HEK293 (cell line): ENCODE results near the gene RNF149.

Experiments
- CTCF ChIA-PET: fragments of 350-600 bp; formaldehyde crosslinking; extraction: SDS; loops from one replicate; lab custom pipeline; 2021; ENCODE audit warnings: antibody characterized with exemption; lab: Yijun Ruan, JAX
- POLR2A ChIA-PET: fragments of 300-600 bp; formaldehyde crosslinking; extraction: SDS; loops from one replicate; lab custom pipeline; 2020; ENCODE audit warnings: antibody characterized with exemption, inconsistent platforms; lab: Yijun Ruan, JAX
- H3K27ac ChIP-seq: fragments of 200-500 bp; sonication (Bioruptor generic); 2 replicates; pipeline ENCODE4 v1.5.1; 2014; ENCODE audit warnings: low read depth, low read length, control low read depth, inconsistent platforms; ENCODE audit errors: extremely low read depth
- H3K36me3 ChIP-seq, 2 experiments: fragments of 200-500 bp in 1 of 2; sonication (Bioruptor generic) in 1 of 2; 1 replicate in 1 of 2; 2 replicates in 1 of 2; pipeline ENCODE4 v1.5.1; 2014 to 2017; ENCODE audit warnings: inconsistent platforms in 2 of 2, low read length in 2 of 2; ENCODE audit not compliant: control insufficient read depth in 2 of 2, insufficient read depth in 1 of 2
- H3K4me1 ChIP-seq: fragments of 200-500 bp; sonication (Bioruptor generic); 2 replicates; pipeline ENCODE4 v1.5.1; 2014; ENCODE audit warnings: mild to moderate bottlenecking, low read length, inconsistent platforms; ENCODE audit not compliant: control insufficient read depth, insufficient read depth
- H3K4me3 ChIP-seq: 2 replicates; pipeline ENCODE4 v1.5.1; 2011; ENCODE audit warnings: low read depth, mild to moderate bottlenecking, control low read depth, low read length, moderate library complexity
- H3K9me3 ChIP-seq: fragments of 200-500 bp; sonication (Bioruptor generic); 2 replicates; pipeline ENCODE4 v1.5.1; 2014; ENCODE audit warnings: low read depth, low read length, inconsistent platforms; ENCODE audit not compliant: control insufficient read depth, insufficient read depth
- HOXD13 ChIP-seq: sonication (generic); formaldehyde crosslinking; IDR thresholded peaks from 2 replicates; pipeline ENCODE4 v1.8.0; 2022; ENCODE audit warnings: missing genetic modification reagents, borderline replicate concordance
- KLF16 ChIP-seq: fragments of 450-650 bp; formaldehyde crosslinking; IDR thresholded peaks from 2 replicates; pipeline ENCODE4 v1.5.1; 2017; ENCODE audit warnings: missing biosample characterization, missing genetic modification characterization
- KLF7 ChIP-seq: fragments of 450-650 bp; formaldehyde crosslinking; IDR thresholded peaks from 2 replicates; pipeline ENCODE4 v1.5.1; 2016; ENCODE audit warnings: missing biosample characterization, missing genetic modification characterization, borderline replicate concordance
- SCRT2 ChIP-seq: fragments of 450-650 bp; formaldehyde crosslinking; IDR thresholded peaks from 2 replicates; pipeline ENCODE4 v1.5.1; 2016; ENCODE audit warnings: missing biosample characterization, missing genetic modification characterization
- SETDB1 ChIP-seq: IDR thresholded peaks from one replicate; pipeline ENCODE4 v1.6.1; 2017; ENCODE audit warnings: mild to moderate bottlenecking, low read length, moderate library complexity, mixed read lengths; ENCODE audit not compliant: insufficient read length
- TRIM28 ChIP-seq: IDR thresholded peaks from 2 replicates; pipeline ENCODE4 v1.6.1; 2011; ENCODE audit warnings: low read length, control low read depth, borderline replicate concordance
- ZBTB21 ChIP-seq: fragments of 450-650 bp; formaldehyde crosslinking; IDR thresholded peaks from 2 replicates; pipeline ENCODE4 v1.5.1; 2017; ENCODE audit warnings: missing biosample characterization, missing genetic modification characterization
- ZBTB7A ChIP-seq: fragments of 450-650 bp; formaldehyde crosslinking; IDR thresholded peaks from 2 replicates; pipeline ENCODE4 v1.5.1; 2016; ENCODE audit warnings: low read depth, missing biosample characterization, missing genetic modification characterization
- ZBTB8A ChIP-seq: fragments of 450-650 bp; formaldehyde crosslinking; IDR thresholded peaks from 2 replicates; pipeline ENCODE4 v1.5.1; 2016; ENCODE audit warnings: missing biosample characterization, missing genetic modification characterization
- ZIC2 ChIP-seq: fragments of 450-650 bp; formaldehyde crosslinking; IDR thresholded peaks from 2 replicates; pipeline ENCODE4 v1.5.1; 2016; ENCODE audit warnings: missing biosample characterization, missing genetic modification characterization
- ZNF10 ChIP-seq: fragments of 450-650 bp; formaldehyde crosslinking; IDR thresholded peaks from 2 replicates; pipeline ENCODE4 v1.5.1; 2017; ENCODE audit warnings: missing biosample characterization, missing genetic modification characterization
- ZNF138 ChIP-seq: fragments of 450-650 bp; formaldehyde crosslinking; IDR thresholded peaks from 2 replicates; pipeline ENCODE4 v1.5.1; 2016; ENCODE audit warnings: missing biosample characterization, missing genetic modification characterization, borderline replicate concordance
- ZNF155 ChIP-seq: fragments of 450-650 bp; formaldehyde crosslinking; IDR thresholded peaks from 2 replicates; pipeline ENCODE4 v1.5.1; 2016; ENCODE audit warnings: missing biosample characterization, missing genetic modification characterization
- ZNF239 ChIP-seq: fragments of 450-650 bp; formaldehyde crosslinking; IDR thresholded peaks from 2 replicates; pipeline ENCODE4 v1.5.1; 2016; ENCODE audit warnings: missing biosample characterization, missing genetic modification characterization
- ZNF248 ChIP-seq: fragments of 450-650 bp; formaldehyde crosslinking; IDR thresholded peaks from 2 replicates; pipeline ENCODE4 v1.5.1; 2017; ENCODE audit warnings: missing biosample characterization, missing genetic modification characterization
- ZNF324 ChIP-seq: fragments of 450-650 bp; formaldehyde crosslinking; IDR thresholded peaks from 2 replicates; pipeline ENCODE4 v1.5.1; 2016; ENCODE audit warnings: missing biosample characterization, missing genetic modification characterization
- ZNF391 ChIP-seq: fragments of 450-650 bp; formaldehyde crosslinking; IDR thresholded peaks from 2 replicates; pipeline ENCODE4 v1.5.1; 2016; ENCODE audit warnings: low read depth, missing biosample characterization, missing genetic modification characterization, borderline replicate concordance
- ZNF404 ChIP-seq: fragments of 450-650 bp; formaldehyde crosslinking; IDR thresholded peaks from 2 replicates; pipeline ENCODE4 v1.5.1; 2017; ENCODE audit warnings: missing biosample characterization, missing genetic modification characterization
- ZNF48 ChIP-seq: fragments of 450-650 bp; formaldehyde crosslinking; IDR thresholded peaks from 2 replicates; pipeline ENCODE4 v1.5.1; 2016; ENCODE audit warnings: missing biosample characterization, missing genetic modification characterization
- ZNF530 ChIP-seq: fragments of 450-650 bp; formaldehyde crosslinking; IDR thresholded peaks from 2 replicates; pipeline ENCODE4 v1.5.1; 2016; ENCODE audit warnings: low read depth, missing biosample characterization, missing genetic modification characterization
- ZNF571 ChIP-seq: fragments of 450-650 bp; formaldehyde crosslinking; IDR thresholded peaks from 2 replicates; pipeline ENCODE4 v1.5.0; 2017; ENCODE audit warnings: missing biosample characterization, missing genetic modification characterization
- ZNF626 ChIP-seq: fragments of 450-650 bp; sonication (Bioruptor Pico); formaldehyde crosslinking; IDR thresholded peaks from 2 replicates; pipeline ENCODE4 v1.5.1; 2018; ENCODE audit warnings: missing biosample characterization, missing genetic modification characterization, inconsistent platforms
- ZNF629 ChIP-seq: fragments of 450-650 bp; formaldehyde crosslinking; IDR thresholded peaks from 2 replicates; pipeline ENCODE4 v1.5.1; 2017; ENCODE audit warnings: missing biosample characterization, missing genetic modification characterization
- ZNF660 ChIP-seq: fragments of 450-650 bp; IDR thresholded peaks from 2 replicates; pipeline ENCODE4 v1.5.1; 2018; ENCODE audit warnings: missing biosample characterization, mild to moderate bottlenecking, missing genetic modification characterization
- ZNF768 ChIP-seq: fragments of 450-650 bp; formaldehyde crosslinking; IDR thresholded peaks from 2 replicates; pipeline ENCODE4 v1.5.1; 2018; ENCODE audit warnings: missing biosample characterization, mild to moderate bottlenecking, missing genetic modification characterization
- ZSCAN30 ChIP-seq: fragments of 450-650 bp; IDR thresholded peaks from 2 replicates; pipeline ENCODE4 v1.5.1; 2018; ENCODE audit warnings: missing biosample characterization, mild to moderate bottlenecking, missing genetic modification characterization, moderate library complexity
- TF ChIP-seq, protein P1 (sequence below): fragments of 450-650 bp; formaldehyde crosslinking; IDR thresholded peaks from 2 replicates; pipeline ENCODE4 v1.5.1; 2016; ENCODE audit warnings: missing biosample characterization, missing genetic modification characterization
- TF ChIP-seq, protein P2 (sequence below): fragments of 450-650 bp; formaldehyde crosslinking; IDR thresholded peaks from 2 replicates; pipeline ENCODE4 v1.5.1; 2016; ENCODE audit warnings: missing biosample characterization, missing genetic modification characterization
- TF ChIP-seq, protein P3 (sequence below): fragments of 450-650 bp; formaldehyde crosslinking; IDR thresholded peaks from 2 replicates; pipeline ENCODE4 v1.5.1; 2016; ENCODE audit warnings: missing biosample characterization, missing genetic modification characterization, borderline replicate concordance
- TF ChIP-seq, protein P4 (sequence below): fragments of 450-650 bp; formaldehyde crosslinking; IDR thresholded peaks from 2 replicates; pipeline ENCODE4 v1.5.1; 2016; ENCODE audit warnings: missing biosample characterization, missing genetic modification characterization, low read depth
- TF ChIP-seq, protein P5 (sequence below): fragments of 450-650 bp; formaldehyde crosslinking; IDR thresholded peaks from 2 replicates; pipeline ENCODE4 v1.5.1; 2016; ENCODE audit warnings: missing biosample characterization, missing genetic modification characterization

RNF149 gene

DNA sequence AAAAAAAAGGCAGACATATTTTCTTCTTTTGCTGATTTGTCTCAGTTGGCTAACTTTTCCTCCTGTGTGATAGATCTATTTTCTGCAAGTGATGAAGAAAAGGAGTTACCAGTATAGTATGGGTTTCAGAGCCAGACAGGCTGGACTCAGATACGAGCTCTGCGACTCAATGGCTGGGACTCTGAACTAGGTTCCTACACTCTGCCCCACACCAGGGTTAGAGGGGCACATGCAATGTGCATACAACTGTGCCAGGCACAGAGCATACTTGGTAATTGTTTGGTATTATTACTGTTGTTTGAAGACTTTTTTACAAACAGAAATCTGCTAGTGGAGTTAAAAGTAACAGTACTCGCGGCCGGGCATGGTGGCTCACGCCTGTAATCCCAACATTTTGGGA is 21.8 kb downstream of the RNF149 start (continued):
- TF ChIP-seq KLF7 (no peak), ZSCAN30 (tag by site-specific recombination) (no peak), ZNF248 (tag by site-specific recombination) (no peak), ZNF404 (no peak), ZNF629 (tag by site-specific recombination) (no peak), HOXD13 (CRISPR knock-in tag) (no peak), ZNF10 (no peak), ZNF239 (no peak), ZNF530 (tag by site-specific recombination) (no peak), ZBTB21 (no peak)
- TF ChIP-seq, protein P1, sequence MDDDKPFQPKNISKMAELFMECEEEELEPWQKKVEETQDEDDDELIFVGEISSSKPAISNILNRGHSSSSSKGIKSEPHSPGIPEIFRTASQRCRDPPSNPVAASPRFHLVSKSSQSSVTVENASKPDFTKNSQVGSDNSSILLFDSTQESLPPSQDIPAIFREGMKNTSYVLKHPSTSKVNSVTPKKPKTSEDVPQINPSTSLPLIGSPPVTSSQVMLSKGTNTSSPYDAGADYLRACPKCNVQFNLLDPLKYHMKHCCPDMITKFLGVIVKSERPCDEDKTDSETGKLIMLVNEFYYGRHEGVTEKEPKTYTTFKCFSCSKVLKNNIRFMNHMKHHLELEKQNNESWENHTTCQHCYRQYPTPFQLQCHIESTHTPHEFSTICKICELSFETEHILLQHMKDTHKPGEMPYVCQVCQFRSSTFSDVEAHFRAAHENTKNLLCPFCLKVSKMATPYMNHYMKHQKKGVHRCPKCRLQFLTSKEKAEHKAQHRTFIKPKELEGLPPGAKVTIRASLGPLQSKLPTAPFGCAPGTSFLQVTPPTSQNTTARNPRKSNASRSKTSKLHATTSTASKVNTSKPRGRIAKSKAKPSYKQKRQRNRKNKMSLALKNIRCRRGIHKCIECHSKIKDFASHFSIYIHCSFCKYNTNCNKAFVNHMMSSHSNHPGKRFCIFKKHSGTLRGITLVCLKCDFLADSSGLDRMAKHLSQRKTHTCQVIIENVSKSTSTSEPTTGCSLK = no peak
- TF ChIP-seq, protein P2, sequence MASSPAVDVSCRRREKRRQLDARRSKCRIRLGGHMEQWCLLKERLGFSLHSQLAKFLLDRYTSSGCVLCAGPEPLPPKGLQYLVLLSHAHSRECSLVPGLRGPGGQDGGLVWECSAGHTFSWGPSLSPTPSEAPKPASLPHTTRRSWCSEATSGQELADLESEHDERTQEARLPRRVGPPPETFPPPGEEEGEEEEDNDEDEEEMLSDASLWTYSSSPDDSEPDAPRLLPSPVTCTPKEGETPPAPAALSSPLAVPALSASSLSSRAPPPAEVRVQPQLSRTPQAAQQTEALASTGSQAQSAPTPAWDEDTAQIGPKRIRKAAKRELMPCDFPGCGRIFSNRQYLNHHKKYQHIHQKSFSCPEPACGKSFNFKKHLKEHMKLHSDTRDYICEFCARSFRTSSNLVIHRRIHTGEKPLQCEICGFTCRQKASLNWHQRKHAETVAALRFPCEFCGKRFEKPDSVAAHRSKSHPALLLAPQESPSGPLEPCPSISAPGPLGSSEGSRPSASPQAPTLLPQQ (tag by site-specific recombination) = no peak
- TF ChIP-seq, all 188 proteins: peak for 0

DNA sequence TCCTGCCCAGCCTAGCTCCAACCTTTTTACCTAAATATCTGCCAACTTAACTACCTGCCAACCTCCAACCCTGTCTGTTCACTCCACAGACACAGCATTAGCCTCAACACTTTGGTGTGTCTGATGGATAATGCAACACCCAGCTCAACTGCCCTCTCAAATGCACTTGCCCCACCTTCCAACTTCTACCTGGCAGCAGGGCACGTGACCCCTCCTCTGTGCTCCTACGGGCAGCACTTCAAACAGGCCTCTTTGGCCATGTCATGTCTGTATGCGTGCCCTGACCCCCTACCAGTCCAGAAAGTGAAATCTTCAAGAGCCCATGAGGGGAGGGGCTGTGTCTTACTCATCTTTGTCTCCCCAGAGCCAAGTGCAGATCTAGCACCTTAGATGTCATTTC is 25.5 kb downstream of the RNF149 start:
- peaks cover 51 to 89% of the 10 kb centered on the region in 2 experiments for H3K36me3 ChIP-seq
- POLR2A ChIA-PET = interaction anchor here (1.4 kb wide), 2 partner anchors 14 to 26 kb away, joined by 3 to 6 read pairs; partner anchors contain the start of gene RNF149

More for the DNA sequence above, 25.5 kb downstream of the RNF149 start:
- Histone ChIP-seq H3K4me1 (no peaks in the 10 kb centered on the region), H3K9me3 (no peaks in the 10 kb centered on the region), H3K27ac (no peak overlapping the region), H3K4me3 (no peak overlapping the region)
- CTCF ChIA-PET = interaction anchor here (0.6 kb wide), 1 partner anchor 9 kb away, joined by 7 read pairs; no protein-coding TSS in a partner anchor
- no peak for TF ChIP-seq ZNF660 (tag by site-specific recombination)
- TF ChIP-seq, protein P3, sequence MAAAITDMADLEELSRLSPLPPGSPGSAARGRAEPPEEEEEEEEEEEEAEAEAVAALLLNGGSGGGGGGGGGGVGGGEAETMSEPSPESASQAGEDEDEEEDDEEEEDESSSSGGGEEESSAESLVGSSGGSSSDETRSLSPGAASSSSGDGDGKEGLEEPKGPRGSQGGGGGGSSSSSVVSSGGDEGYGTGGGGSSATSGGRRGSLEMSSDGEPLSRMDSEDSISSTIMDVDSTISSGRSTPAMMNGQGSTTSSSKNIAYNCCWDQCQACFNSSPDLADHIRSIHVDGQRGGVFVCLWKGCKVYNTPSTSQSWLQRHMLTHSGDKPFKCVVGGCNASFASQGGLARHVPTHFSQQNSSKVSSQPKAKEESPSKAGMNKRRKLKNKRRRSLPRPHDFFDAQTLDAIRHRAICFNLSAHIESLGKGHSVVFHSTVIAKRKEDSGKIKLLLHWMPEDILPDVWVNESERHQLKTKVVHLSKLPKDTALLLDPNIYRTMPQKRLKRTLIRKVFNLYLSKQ (tag by site-specific recombination) = no peak
- no peak for TF ChIP-seq ZBTB7A (tag by site-specific recombination)
- no peak for TF ChIP-seq ZNF155 (tag by site-specific recombination)
- no peak for TF ChIP-seq ZNF571 (tag by site-specific recombination)
- TF ChIP-seq ZNF626 = no peak
- TF ChIP-seq TRIM28 = no peak
- TF ChIP-seq SCRT2 (tag by site-specific recombination) = no peak
- no peak for TF ChIP-seq ZNF391
- TF ChIP-seq, protein P4, sequence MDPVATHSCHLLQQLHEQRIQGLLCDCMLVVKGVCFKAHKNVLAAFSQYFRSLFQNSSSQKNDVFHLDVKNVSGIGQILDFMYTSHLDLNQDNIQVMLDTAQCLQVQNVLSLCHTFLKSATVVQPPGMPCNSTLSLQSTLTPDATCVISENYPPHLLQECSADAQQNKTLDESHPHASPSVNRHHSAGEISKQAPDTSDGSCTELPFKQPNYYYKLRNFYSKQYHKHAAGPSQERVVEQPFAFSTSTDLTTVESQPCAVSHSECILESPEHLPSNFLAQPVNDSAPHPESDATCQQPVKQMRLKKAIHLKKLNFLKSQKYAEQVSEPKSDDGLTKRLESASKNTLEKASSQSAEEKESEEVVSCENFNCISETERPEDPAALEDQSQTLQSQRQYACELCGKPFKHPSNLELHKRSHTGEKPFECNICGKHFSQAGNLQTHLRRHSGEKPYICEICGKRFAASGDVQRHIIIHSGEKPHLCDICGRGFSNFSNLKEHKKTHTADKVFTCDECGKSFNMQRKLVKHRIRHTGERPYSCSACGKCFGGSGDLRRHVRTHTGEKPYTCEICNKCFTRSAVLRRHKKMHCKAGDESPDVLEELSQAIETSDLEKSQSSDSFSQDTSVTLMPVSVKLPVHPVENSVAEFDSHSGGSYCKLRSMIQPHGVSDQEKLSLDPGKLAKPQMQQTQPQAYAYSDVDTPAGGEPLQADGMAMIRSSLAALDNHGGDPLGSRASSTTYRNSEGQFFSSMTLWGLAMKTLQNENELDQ (tag by site-specific recombination) = no peak
- no peak for TF ChIP-seq KLF16 (tag by site-specific recombination)
- no peak for TF ChIP-seq ZNF324
- no peak for TF ChIP-seq ZIC2 (tag by site-specific recombination)
- no peak for TF ChIP-seq ZNF138 (tag by site-specific recombination)
- TF ChIP-seq SETDB1 = no peak
- TF ChIP-seq, protein P5, sequence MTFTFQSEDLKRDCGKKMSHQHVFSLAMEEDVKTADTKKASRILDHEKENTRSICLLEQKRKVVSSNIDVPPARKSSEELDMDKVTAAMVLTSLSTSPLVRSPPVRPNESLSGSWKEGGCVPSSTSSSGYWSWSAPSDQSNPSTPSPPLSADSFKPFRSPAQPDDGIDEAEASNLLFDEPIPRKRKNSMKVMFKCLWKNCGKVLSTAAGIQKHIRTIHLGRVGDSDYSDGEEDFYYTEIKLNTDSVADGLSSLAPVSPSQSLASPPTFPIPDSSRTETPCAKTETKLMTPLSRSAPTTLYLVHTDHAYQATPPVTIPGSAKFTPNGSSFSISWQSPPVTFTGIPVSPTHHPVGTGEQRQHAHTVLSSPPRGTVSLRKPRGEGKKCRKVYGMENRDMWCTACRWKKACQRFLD (tag by site-specific recombination) = no peak
- TF ChIP-seq ZBTB8A (tag by site-specific recombination) = no peak
- no peak for TF ChIP-seq ZNF48 (tag by site-specific recombination)
- TF ChIP-seq ZNF768 (tag by site-specific recombination) = no peak
